SK-N-SH treated with all-trans-retinoic acid at 6 μM for 48 hours (cell line): ENCODE data around the gene TAF3.

ENCODE experiments used
- ARNTL ChIP-seq: fragments of 450-650 bp; formaldehyde crosslinking; IDR thresholded peaks from 2 replicates; pipeline ENCODE4 v1.5.0; 2020; ENCODE audit warnings: low read depth, mild to moderate bottlenecking, moderate library complexity, borderline replicate concordance
- CREB5 ChIP-seq: fragments of 250-450 bp; sonication (Bioruptor Pico); IDR thresholded peaks from 2 replicates; pipeline ENCODE4 v1.5.1; 2020; ENCODE audit warnings: low read depth, mild to moderate bottlenecking, moderate library complexity
- CSRNP3 ChIP-seq: fragments of 250-450 bp; sonication (Bioruptor Pico); IDR thresholded peaks from 2 replicates; pipeline ENCODE4 v1.5.1; 2021; ENCODE audit warnings: mild to moderate bottlenecking, moderate library complexity
- ESRRG ChIP-seq: fragments of 250-450 bp; sonication (Bioruptor Pico); IDR thresholded peaks from 2 replicates; pipeline ENCODE4 v1.6.1; 2021; ENCODE audit warnings: mild to moderate bottlenecking
- ISL1 ChIP-seq: fragments of 250-450 bp; sonication (Bioruptor Pico); IDR thresholded peaks from 2 replicates; pipeline ENCODE4 v2.1.2; 2022; ENCODE audit warnings: mild to moderate bottlenecking, moderate library complexity
- PATZ1 ChIP-seq: fragments of 250-450 bp; sonication (Bioruptor Pico); IDR thresholded peaks from 2 replicates; pipeline ENCODE4 v1.8.0; 2020; ENCODE audit warnings: mild to moderate bottlenecking, moderate library complexity, borderline replicate concordance
- POU6F1 ChIP-seq: fragments of 250-450 bp; sonication (Bioruptor Pico); IDR thresholded peaks from 2 replicates; pipeline ENCODE4 v1.8.0; 2021; ENCODE audit warnings: low read depth, mild to moderate bottlenecking, moderate library complexity, borderline replicate concordance
- SNAI2 ChIP-seq: fragments of 250-450 bp; sonication (Bioruptor Pico); IDR thresholded peaks from 2 replicates; pipeline ENCODE4 v1.5.0; 2020; ENCODE audit warnings: mild to moderate bottlenecking, moderate library complexity
- TCF4 ChIP-seq: fragments of 250-450 bp; sonication (Bioruptor Pico); IDR thresholded peaks from 2 replicates; pipeline ENCODE4 v1.8.0; 2021; ENCODE audit warnings: mild to moderate bottlenecking, moderate library complexity, borderline replicate concordance
- ZNF565 ChIP-seq: fragments of 450-650 bp; formaldehyde crosslinking; conservative IDR thresholded peaks from 2 replicates; pipeline ENCODE4 v1.5.0; 2020; ENCODE audit warnings: low read depth, mild to moderate bottlenecking, moderate library complexity
- ZNF70 ChIP-seq: fragments of 450-650 bp; formaldehyde crosslinking; IDR thresholded peaks from 2 replicates; pipeline ENCODE4 v1.5.0; 2020; ENCODE audit warnings: mild to moderate bottlenecking, moderate library complexity

GRCh38 chr10:7967035-7967434, 148.7 kb downstream of the TAF3 start:
- TF ChIP-seq PATZ1, result no peak
- TF ChIP-seq ISL1 (CRISPR knock-in tag), result no peak
- TF ChIP-seq ARNTL (CRISPR knock-in tag), result no peak
- no peak for TF ChIP-seq ZNF70 (CRISPR knock-in tag)
- TF ChIP-seq ZNF565 (CRISPR knock-in tag), result no peak
- no peak for TF ChIP-seq ESRRG (CRISPR knock-in tag)
- no peak for TF ChIP-seq CREB5 (CRISPR knock-in tag)
- no peak for TF ChIP-seq CSRNP3 (CRISPR knock-in tag)
- no peak for TF ChIP-seq SNAI2 (CRISPR knock-in tag)
- no peak for TF ChIP-seq POU6F1 (CRISPR knock-in tag)
- no peak for TF ChIP-seq TCF4 (CRISPR knock-in tag)
